ENCODE measurements around the gene PRKCH. TPM values are rescaled to one million over a fixed set of nuclear protein-coding genes. Genes with fewer than 3 reads are reported as not detected.

The PRKCH gene
- total RNA-seq, 1 experiment from 2014 or later = 58.6 TPM

- in situ Hi-C loops (cut with HindIII; ENCODE audit: low pct_unique_long_range_greater_than_20kb, low sequenced_read_pairs) = no loop called here
- DNase-seq (ENCODE audit: low read depth, low spot score) = no peak
Observed at GRCh38 chr14:61346793-61347192, 25.4 kb downstream of the PRKCH start.

DNA sequence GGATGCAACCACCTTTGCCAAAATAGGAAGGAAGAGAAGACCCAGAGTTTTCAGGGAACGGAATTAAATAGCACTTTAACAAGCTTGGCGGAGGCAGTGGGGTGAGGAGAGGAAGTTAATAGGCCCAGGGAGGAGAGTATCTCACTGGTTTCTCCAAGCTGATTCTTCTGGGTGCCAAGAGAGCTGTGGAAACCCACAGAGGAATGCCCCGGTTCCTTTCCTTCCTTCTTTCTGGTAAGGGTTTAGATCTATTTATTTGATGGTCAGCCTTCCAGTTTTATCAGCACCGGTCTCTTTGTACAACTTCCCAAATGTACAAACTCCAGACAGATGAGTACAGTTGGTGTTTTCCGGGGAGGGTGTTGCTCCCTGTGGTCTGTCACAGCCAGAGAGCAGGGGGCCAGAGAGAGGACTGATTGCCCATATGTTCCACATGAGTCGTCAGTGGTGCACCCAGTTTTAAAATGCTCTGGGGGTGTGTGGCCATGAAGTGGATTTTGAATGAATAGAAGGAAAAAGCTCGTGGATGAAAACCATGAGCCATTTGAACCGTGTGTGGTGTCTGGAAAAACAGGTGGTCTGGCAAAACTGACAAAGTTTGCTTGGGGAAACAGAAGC is 26.6 kb downstream of the PRKCH start:
- no peak for DNase-seq (ENCODE audit: low read depth, low spot score)

DNA sequence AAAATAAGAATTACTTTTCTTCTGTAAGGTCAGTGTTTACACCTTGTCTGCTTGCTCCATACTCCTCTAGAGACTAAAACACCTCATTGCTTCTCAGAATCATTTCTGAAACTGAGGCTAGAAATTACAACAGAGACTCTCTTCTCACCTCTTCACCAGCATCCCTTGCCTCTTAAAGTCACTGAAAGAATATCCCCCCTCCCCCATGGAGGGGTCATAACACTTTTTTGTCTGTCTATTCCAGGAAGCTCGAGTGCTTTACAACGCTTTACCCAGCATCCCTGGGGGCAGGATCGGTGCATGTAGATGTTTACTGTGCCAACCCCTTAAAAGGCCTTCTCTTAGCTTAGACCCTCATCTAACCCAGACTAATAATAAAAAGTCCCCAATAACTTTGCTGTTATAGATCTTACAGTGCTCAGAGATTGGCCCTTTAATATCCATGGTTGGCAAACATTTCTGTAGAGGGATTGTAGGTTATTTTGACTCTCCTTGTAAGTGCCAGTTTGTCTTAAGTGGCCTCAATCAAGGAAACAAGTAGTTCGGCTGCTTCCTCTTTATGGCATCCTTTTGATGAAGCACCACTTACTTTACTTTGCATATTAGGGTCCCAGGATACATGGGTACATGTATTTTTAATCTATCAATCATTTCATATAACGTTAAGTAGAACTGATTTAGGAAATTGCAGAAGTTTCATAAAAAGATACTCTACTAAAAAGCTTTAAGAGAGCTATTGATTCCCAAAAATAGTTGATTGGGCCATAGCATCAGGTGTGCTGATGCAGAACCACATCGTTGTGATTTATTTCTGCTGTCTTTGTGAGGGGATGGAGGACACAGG is 29.3 kb downstream of the PRKCH start:
- in situ Hi-C loops (cut with HindIII; ENCODE audit: low pct_unique_long_range_greater_than_20kb, low sequenced_read_pairs) = no loop called here
- DNase-seq (ENCODE audit: low read depth, low spot score) = no peak

More for the DNA sequence above, 26.6 kb downstream of the PRKCH start:
- in situ Hi-C loops (cut with HindIII; ENCODE audit: low pct_unique_long_range_greater_than_20kb, low sequenced_read_pairs) = no loop called here

DNA sequence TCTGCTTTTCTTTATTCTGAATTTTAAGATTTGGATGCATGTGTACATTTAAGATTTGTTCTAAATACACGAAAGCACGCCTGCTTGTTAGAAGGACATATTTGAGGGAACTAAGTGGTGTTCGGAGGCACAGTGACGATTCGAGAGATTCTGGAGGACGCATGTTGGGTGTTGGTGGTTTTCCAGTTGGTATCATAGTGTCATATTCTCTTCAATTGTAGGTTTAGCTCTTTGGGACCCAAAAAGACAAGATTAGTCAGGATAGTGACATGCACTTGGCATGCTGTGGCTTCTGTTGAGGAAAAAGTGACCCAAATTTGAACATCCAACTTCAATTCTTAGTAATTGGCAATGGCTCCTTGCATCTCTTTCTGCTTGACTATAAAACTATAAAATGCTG is 30.1 kb downstream of the PRKCH start:
- in situ Hi-C loops (cut with HindIII; ENCODE audit: low pct_unique_long_range_greater_than_20kb, low sequenced_read_pairs) = no loop called here
- DNase-seq (ENCODE audit: low read depth, low spot score) = no peak

GRCh38 chr14:61355892-61356325 is 34.5 kb downstream of the PRKCH start:
- in situ Hi-C loops (cut with HindIII; ENCODE audit: low pct_unique_long_range_greater_than_20kb, low sequenced_read_pairs) = no loop called here
- DNase-seq (ENCODE audit: low read depth, low spot score) = no peak

- no peak for DNase-seq (ENCODE audit: low read depth, low spot score)
- in situ Hi-C loops (cut with HindIII; ENCODE audit: low pct_unique_long_range_greater_than_20kb, low sequenced_read_pairs) = no loop called here
Observed at GRCh38 chr14:61357123-61357522, 35.7 kb downstream of the PRKCH start.

DNA sequence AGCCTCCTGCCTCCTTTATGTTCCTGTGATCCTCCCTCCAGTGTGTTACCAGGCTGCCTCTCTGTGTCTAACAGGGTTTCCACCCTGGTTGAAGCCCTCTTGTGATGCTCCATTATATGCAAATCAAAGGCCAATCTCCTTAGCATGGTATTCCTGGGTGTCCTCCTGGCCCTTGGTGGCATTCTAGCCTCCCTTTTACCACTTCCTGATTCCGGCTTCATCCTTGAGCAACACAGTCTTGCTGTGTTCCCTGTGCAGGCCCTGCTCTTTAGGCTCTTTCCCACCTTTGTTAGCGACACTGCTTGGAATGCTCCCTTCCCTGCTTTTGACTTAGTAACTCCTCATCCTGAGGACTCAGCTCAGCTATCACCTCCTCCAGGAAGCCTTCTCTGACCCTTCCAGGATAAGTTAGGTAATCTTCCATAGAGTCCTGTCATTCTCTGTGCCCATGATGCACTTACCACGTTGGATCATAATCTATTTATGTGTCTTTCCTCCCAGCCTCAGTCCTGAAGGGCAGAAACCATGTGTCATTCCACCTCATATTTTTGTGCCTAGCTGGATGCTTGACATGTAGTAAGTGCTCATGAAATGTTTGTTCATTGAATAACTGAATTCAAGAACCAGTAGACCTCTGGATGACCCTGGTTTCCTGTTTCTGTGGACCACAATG is 37.3 kb downstream of the PRKCH start:
- no peak for DNase-seq (ENCODE audit: low read depth, low spot score)
- in situ Hi-C loops (cut with HindIII; ENCODE audit: low pct_unique_long_range_greater_than_20kb, low sequenced_read_pairs) = no loop called here

DNA sequence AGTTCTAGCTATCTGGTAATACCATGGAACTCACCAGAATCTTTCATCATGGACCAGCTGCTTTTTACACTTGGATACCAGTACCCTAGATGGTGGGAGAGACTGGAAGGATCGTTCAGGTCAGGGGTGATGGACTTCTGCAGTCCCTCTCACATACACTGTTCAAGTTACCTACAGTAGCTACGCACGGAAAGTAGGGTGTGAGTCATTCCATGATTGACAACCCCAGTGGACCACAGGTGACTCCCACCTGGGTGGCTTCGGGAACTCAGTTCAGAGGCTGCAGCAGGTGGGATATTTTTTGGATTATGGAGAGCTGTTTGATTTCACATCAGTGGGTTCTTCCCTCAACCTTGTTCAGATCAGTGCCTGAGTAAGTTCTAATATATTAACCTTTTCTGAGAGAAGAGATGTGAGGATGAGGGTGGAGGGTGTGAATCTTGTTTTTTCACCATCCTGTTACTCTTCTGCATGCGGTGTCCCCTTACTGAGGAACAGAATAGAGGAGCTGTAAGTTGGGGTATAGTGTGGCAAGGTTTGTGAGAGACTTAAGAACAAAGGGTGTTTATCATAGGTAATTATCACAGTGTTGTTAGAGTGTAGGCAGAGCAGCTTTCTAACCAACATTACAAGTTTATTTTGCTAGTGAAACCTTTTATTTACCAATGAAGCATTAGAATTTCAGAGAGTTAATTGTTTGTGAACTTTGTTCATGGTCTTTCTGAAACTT is 39.6 kb downstream of the PRKCH start:
- in situ Hi-C loops (cut with HindIII; ENCODE audit: low pct_unique_long_range_greater_than_20kb, low sequenced_read_pairs) = no loop called here

GRCh38 chr14:61362072-61362750 is 40.8 kb downstream of the PRKCH start:
- in situ Hi-C loops (cut with HindIII; ENCODE audit: low pct_unique_long_range_greater_than_20kb, low sequenced_read_pairs) = no loop called here
- no peak for DNase-seq (ENCODE audit: low read depth, low spot score)

More for the DNA sequence above, 39.6 kb downstream of the PRKCH start:
- DNase-seq (ENCODE audit: low read depth, low spot score) = no peak

DNA sequence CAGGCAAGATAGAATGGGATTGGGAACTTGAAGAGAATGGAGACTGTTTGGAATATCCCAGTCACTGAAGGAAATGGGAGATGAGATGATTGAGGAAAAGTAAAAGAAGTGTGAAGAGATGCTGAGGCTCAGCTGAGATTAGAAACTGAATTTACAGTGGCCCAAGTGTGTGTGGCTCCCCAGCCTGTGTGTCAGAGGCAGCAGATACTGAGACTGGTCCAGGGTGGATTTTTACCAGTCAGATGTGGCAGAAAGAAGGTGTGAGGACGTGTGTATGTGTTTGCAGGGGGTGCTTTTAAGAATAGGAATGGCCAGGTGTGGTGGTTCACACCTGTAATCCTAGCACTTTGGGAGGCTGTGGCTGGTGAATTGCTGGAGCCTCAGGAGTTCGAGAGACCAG is 42.9 kb downstream of the PRKCH start:
- in situ Hi-C loops (cut with HindIII; ENCODE audit: low pct_unique_long_range_greater_than_20kb, low sequenced_read_pairs) = no loop called here
- DNase-seq (ENCODE audit: low read depth, low spot score) = no peak

- in situ Hi-C loops (cut with HindIII; ENCODE audit: low pct_unique_long_range_greater_than_20kb, low sequenced_read_pairs) = no loop called here
- DNase-seq (ENCODE audit: low read depth, low spot score) = no peak
Observed at GRCh38 chr14:61365667-61366212, 44.4 kb downstream of the PRKCH start.

GRCh38 chr14:61368114-61368710 is 46.8 kb downstream of the PRKCH start:
- in situ Hi-C loops (cut with HindIII; ENCODE audit: low pct_unique_long_range_greater_than_20kb, low sequenced_read_pairs) = no loop called here
- peak; percentile 52 for DNase-seq (ENCODE audit: low read depth, low spot score)

GRCh38 chr14:61368781-61369453 is 47.5 kb downstream of the PRKCH start:
- no peak for DNase-seq (ENCODE audit: low read depth, low spot score)
- in situ Hi-C loops (cut with HindIII; ENCODE audit: low pct_unique_long_range_greater_than_20kb, low sequenced_read_pairs) = no loop called here

DNA sequence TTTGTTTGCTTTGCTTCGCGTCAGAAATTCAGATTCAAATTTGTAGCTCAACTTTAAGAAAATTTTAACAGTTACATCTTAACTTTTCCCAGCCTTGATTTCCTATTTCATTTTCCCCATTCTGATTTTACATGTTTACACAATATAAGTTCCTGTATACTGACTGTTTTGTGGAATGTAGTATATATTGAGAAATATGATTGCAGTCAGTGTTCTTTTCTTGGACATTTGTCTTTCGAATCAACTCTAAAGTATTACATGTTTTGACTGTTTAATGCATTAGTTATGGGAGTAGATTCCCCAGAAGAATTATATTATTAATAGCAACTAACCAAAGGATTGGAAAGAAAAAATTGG is 48.1 kb downstream of the PRKCH start:
- no peak for DNase-seq (ENCODE audit: low read depth, low spot score)
- in situ Hi-C loops (cut with HindIII; ENCODE audit: low pct_unique_long_range_greater_than_20kb, low sequenced_read_pairs) = no loop called here

GRCh38 chr14:61372379-61372778 is 51.0 kb downstream of the PRKCH start:
- in situ Hi-C loops (cut with HindIII; ENCODE audit: low pct_unique_long_range_greater_than_20kb, low sequenced_read_pairs) = no loop called here
- no peak for DNase-seq (ENCODE audit: low read depth, low spot score)

GRCh38 chr14:61372842-61373555 is 51.6 kb downstream of the PRKCH start:
- no peak for DNase-seq (ENCODE audit: low read depth, low spot score)
- in situ Hi-C loops (cut with HindIII; ENCODE audit: low pct_unique_long_range_greater_than_20kb, low sequenced_read_pairs) = no loop called here
